GM23248 (cell line): Measurements from ENCODE around the gene JUN.

Experiments used
- EZH2 ChIP-seq: fragments of 200-600 bp; sonication (generic); IDR thresholded peaks from 2 replicates; pipeline ENCODE4 v1.6.1; 2018; ENCODE audit warnings: antibody characterized with exemption, mild to moderate bottlenecking; ENCODE audit not compliant: insufficient read depth, poor library complexity, severe bottlenecking
- EZH2phosphoT487 ChIP-seq: fragments of 200-600 bp; sonication (generic); IDR thresholded peaks from 2 replicates; pipeline ENCODE4 v1.6.1; 2018; ENCODE audit warnings: antibody characterized with exemption, moderate library complexity, mild to moderate bottlenecking, low read depth; ENCODE audit not compliant: insufficient read depth

DNA sequence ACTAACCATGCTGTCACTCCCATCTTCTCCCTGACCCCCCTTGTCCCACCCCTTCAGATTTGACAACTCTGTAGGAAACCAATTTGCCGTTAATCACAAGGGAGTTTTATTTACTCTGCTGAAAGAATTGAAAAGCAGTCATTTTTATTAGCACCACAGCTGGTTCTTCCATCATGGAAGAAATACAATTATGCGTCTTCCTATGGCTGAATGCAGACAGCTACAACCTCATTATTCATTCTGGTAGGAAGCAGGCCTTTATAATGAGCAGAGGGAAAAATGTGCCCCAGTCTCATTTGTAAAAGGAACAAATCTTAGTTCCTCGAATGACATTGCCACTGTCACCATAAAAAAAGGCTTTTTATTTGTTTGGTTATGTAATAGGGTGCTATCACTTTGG lies 35.2 kb downstream of the JUN start:
- TF ChIP-seq EZH2: no peak
- no peak for TF ChIP-seq EZH2phosphoT487
